ENCODE data around the gene TMX4. TPM values are rescaled to one million over a fixed set of nuclear protein-coding genes. Genes with fewer than 3 reads are reported as not detected.

Gene TMX4
- total RNA-seq, 1 experiment from 2014 or later: 11.7 TPM

GRCh38 chr20:8067082-8067481 lies 47.5 kb upstream of the TMX4 start:
- no peak overlapping the region for H3K4me2 ChIP-seq (ENCODE audit: insufficient read depth, insufficient read length, low read length)
- WGBS (ENCODE audit: extremely low coverage, insufficient read length, low lambda C conversion rate): no CpG with 5 or more reads among the region's 5 CpGs
- TF ChIP-seq, protein P1, sequence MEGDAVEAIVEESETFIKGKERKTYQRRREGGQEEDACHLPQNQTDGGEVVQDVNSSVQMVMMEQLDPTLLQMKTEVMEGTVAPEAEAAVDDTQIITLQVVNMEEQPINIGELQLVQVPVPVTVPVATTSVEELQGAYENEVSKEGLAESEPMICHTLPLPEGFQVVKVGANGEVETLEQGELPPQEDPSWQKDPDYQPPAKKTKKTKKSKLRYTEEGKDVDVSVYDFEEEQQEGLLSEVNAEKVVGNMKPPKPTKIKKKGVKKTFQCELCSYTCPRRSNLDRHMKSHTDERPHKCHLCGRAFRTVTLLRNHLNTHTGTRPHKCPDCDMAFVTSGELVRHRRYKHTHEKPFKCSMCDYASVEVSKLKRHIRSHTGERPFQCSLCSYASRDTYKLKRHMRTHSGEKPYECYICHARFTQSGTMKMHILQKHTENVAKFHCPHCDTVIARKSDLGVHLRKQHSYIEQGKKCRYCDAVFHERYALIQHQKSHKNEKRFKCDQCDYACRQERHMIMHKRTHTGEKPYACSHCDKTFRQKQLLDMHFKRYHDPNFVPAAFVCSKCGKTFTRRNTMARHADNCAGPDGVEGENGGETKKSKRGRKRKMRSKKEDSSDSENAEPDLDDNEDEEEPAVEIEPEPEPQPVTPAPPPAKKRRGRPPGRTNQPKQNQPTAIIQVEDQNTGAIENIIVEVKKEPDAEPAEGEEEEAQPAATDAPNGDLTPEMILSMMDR (conservative IDR thresholded peaks at IDR 0.05): no peak
- Mint-ChIP-seq H3K4me1 (peaks cover 0 to 3% of the 10 kb centered on the region in 2 experiments; a peak in 1 of 4 replicates), H3K27me3 (ENCODE audit: low read depth) (no peaks in the 10 kb centered on the region), H3K4me3 (no peak overlapping the region), H3K27ac (no peak overlapping the region), H3K36me3 (ENCODE audit: insufficient read depth in 1 of 3, low read depth in 3 of 3) (no peaks in the 10 kb centered on the region), H3K9me3 (no peaks in the 10 kb centered on the region)
- no peak overlapping the region for H2BK5ac ChIP-seq (ENCODE audit: insufficient read length, low read length)
- no peak overlapping the region for H2BK12ac ChIP-seq (ENCODE audit: insufficient read length, low read depth, low read length)
- no peak overlapping the region for H4K8ac ChIP-seq (replicated peaks; ENCODE audit: insufficient read length, low read depth, low read length)
- no peak overlapping the region for H2BK15ac ChIP-seq (ENCODE audit: low read depth, low read length)
- H3T11ph ChIP-seq (ENCODE audit: low read length): no peak overlapping the region
- no peaks in the 10 kb centered on the region for H4K20me1 ChIP-seq (ENCODE audit: control insufficient read depth, insufficient read depth, insufficient read length)
- H2BK20ac ChIP-seq (ENCODE audit: low read depth, low read length, poor library complexity, severe bottlenecking): no peak overlapping the region
- no peak overlapping the region for H3K18ac ChIP-seq (ENCODE audit: insufficient read length, low read depth, low read length)
- no peaks in the 10 kb centered on the region for H3K79me1 ChIP-seq (ENCODE audit: insufficient read depth, low read depth, low read length, poor library complexity, severe bottlenecking)
- H3K9me3 ChIP-seq (ENCODE audit: control insufficient read depth, low read depth, low read length): no peaks in the 10 kb centered on the region
- H3K56ac ChIP-seq (ENCODE audit: insufficient read length, low read depth, low read length): no peak overlapping the region
- H3K23me2 ChIP-seq (ENCODE audit: insufficient read length, low read depth, low read length, poor library complexity, severe bottlenecking): no peaks in the 10 kb centered on the region
- no peaks in the 10 kb centered on the region for H3K27me3 ChIP-seq (ENCODE audit: insufficient read depth, low read length)
- H2AK5ac ChIP-seq (ENCODE audit: insufficient read length, low read length): no peak overlapping the region
- no peak overlapping the region for H3K14ac ChIP-seq (ENCODE audit: insufficient read depth, low read length)
- no peak overlapping the region for H2BK120ac ChIP-seq (ENCODE audit: low read depth, low read length, poor library complexity, severe bottlenecking)
- no peak overlapping the region for H3K4ac ChIP-seq (ENCODE audit: low read depth, low read length)
- H3K27ac ChIP-seq (ENCODE audit: insufficient read length, low read depth, low read length): no peak overlapping the region
- no peaks in the 10 kb centered on the region for H3K79me2 ChIP-seq (ENCODE audit: insufficient read depth, low read length)
- no peaks in the 10 kb centered on the region for H3K4me1 ChIP-seq (ENCODE audit: insufficient read depth, low read length)
- no peak overlapping the region for H3K9ac ChIP-seq (ENCODE audit: extremely low read depth, insufficient read length, low read length)
- no peak overlapping the region for H3K23ac ChIP-seq (ENCODE audit: insufficient read length, low read depth, low read length)
- H2AFZ ChIP-seq (ENCODE audit: low read length): no peak overlapping the region
- DNase-seq: no peak
- H4K91ac ChIP-seq (ENCODE audit: insufficient read length, low read depth, low read length): no peak overlapping the region
- no peak overlapping the region for H4K5ac ChIP-seq (ENCODE audit: insufficient read length, low read depth, low read length)
